ENCODE measurements around the gene ZNF699.
"Not testable (repeated sequence)": the region's sequence is repeated elsewhere in the genome, so short reads cannot be mapped to it uniquely, and the experiment has no call there.

The ZNF699 gene

GRCh38 chr19:9309139-9309973, at the start of gene ZNF699:
TSS of gene ZNF699 (minus strand) at chr19:9309838. CDS start at chr19:9305119, 4,719 bp downstream.
- peak; percentile 98 for DNase-seq (ENCODE audit: low read depth in 2 of 2)

- DNase-seq (ENCODE audit: low read depth in 2 of 2) = no peak
Measured at GRCh38 chr19:9354651-9355050, 45.0 kb upstream of the ZNF699 start.

GRCh38 chr19:9353011-9353410, 43.4 kb upstream of the ZNF699 start:
- no peak for DNase-seq (ENCODE audit: low read depth in 2 of 2)

GRCh38 chr19:9352505-9352904, 42.9 kb upstream of the ZNF699 start:
- DNase-seq (ENCODE audit: low read depth in 2 of 2) = no peak

DNA sequence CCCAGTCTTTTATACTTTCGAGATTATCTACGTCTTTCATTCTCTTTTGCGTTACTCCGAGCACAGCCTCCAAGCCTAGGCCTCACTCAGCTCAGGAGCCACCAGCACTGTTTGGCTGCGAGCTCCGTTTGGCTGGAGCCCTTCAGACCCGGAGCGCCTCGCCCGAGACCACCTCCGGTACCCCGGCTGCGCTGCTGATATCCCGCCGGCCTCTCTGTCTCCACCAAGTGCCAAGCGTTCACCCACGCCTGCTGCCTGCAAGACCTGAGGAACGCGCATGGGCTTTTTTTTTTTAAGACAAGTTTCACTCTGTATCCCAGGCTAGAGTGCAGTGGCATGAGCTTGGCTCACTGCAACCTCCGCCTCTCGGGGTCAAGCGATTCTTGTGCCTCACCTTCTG, 39.0 kb upstream of the ZNF699 start:
- DNase-seq (ENCODE audit: low read depth in 2 of 2) = no peak

DNA sequence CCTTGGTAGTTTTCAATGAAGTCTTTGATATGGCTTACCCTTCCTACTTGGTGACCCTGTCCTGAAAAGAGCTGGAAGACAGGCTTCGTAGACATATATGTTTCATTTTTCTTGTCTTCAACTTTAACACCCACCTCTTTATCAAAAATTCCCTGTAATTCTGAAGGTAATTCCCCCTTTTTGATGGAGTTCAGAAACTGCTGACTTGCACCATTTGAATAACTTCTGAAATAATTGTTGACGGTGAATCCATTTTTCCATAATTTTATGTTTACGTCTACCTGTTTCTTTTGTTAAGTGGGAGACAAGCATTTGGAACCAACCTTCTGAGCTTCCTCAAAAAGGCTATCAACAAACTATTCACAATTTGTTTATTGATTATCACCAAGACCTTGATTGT, 38.6 kb upstream of the ZNF699 start:
- DNase-seq (ENCODE audit: low read depth in 2 of 2) = no peak

DNA sequence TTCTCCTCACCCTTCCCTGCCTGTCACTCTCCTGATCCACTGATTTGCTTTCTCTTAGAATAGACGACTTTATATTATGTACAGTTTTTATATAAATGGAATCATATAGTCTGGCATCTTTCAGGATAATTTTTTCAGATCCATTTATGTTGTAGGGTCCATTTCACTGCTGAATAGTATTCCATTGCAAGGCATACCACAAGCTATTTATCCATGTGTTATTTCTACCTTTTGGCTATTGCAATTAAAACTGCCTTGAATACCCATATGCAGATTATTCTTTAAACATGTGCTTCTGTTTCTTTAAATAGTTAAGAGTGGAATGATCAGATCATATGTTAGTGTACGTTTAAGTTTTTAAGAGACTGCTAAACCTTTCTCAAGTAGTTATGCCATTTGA, 35.4 kb upstream of the ZNF699 start:
- DNase-seq (ENCODE audit: low read depth in 2 of 2) = no peak

- no peak for DNase-seq (ENCODE audit: low read depth in 2 of 2)
Measured at GRCh38 chr19:9342610-9343304, 33.1 kb upstream of the ZNF699 start.

DNA sequence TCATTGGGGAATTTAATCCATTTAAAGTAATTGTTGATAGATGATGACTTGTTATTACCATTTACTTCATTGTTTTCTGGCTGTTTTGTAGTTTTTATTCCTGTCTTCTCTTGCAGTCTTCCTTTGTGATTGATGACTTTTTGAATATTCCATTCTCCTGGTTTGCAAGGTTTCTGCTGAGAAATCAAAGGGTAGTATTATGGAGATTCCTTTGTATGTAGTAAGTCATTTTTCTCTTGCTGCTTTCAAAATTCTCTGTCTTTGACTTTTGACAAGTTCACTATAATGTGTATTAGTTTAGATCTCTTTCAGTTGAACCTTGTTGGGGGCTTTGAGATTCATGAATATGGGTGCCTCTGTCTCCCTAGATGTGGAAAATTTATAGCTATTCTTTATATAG, 20.4 kb upstream of the ZNF699 start:
- no peak for DNase-seq (ENCODE audit: low read depth in 2 of 2)

- no peak for DNase-seq (ENCODE audit: low read depth in 2 of 2)
Measured at GRCh38 chr19:9324584-9324962, 14.9 kb upstream of the ZNF699 start.

DNA sequence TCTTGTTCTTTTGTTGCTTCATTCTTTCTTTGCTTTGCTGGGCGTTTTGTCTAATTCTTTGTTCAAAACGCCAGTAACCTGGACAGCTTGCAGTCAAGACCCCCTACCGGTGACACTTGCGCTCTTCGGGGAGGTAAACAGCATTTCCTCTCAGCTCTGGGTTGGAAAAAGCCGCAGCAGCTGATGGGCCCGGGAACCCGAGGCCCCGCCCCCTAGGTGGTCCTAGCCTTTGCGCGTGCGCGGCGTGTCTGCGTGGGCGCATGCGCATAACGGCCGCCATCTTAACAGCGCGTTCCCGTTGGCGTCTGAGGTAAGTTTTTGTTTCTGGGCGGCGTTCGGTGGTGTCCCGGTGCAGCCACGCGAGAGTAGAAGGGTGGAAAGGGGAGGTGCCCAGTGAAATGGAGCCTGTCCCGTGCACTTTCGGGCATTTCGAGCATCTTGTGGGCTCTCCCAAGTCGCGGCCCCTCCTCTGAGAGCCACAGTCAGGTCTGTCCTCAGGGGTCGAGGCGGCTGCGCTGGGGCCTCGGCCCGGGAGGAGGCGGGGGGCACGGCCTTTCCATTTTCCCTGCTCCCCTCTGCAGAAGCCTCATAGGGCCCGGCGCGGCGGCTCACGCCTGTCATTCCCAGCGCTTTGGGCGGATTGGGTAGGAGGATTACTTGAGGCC, 14.4 kb upstream of the ZNF699 start, which contains the start of gene ZNF559:
ZNF559 (plus strand) TSS at position 261 of the 665 bp plus-strand sequence. CDS start 14,371 bp downstream, outside the sequence.
- peak; percentile 89 to 92 for DNase-seq (ENCODE audit: low read depth in 2 of 2)

GRCh38 chr19:9323557-9323918, 13.9 kb upstream of the ZNF699 start:
- peak; percentile 16 to 28 for DNase-seq (ENCODE audit: low read depth in 2 of 2)

GRCh38 chr19:9322201-9322600, 12.6 kb upstream of the ZNF699 start:
- not testable (repeated sequence) for DNase-seq (ENCODE audit: low read depth in 2 of 2)

GRCh38 chr19:9321756-9322155, 12.1 kb upstream of the ZNF699 start:
- not testable (repeated sequence) for DNase-seq (ENCODE audit: low read depth in 2 of 2)

DNA sequence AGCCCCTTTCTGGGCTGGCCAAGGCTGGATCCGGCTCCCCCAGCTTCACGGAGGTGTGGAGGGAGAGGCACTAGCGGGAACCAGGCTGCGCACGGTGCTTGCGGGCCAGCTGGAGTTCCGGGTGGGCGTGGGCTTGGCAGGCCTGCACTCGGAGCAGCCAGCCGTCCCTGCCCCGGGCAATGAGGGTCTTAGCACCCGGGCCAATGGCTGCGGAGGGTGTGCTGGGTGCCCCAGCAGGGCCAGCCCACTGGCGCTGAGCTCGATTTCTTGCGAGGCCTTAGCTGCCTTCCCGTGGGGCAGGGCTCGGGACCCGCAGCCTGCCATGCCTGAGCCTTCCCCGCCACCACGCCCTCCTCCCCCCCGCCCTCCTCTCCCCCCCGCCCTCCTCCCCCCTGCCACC, 11.7 kb upstream of the ZNF699 start:
- no peak for DNase-seq (ENCODE audit: low read depth in 2 of 2)

DNA sequence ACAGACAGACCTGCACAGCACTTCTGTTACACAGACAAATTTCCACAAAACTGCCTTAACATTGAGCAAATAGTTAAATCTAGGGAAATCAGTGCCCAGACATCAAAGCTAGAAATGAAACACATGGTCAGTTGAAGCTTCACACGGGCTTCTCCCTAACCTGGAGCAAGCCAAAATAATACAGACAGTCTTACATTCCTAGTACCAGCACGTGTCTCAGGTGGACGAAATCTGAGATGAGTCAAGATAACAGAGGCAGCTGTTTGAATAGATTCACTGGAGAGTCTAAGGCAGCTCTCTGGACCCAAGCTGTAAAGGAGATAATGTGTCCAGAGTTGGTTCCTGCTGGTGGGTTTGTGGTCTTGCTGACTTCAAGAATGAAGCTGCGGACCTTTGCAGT, 4.1 kb upstream of the ZNF699 start:
- DNase-seq (ENCODE audit: low read depth in 2 of 2) = no peak

DNA sequence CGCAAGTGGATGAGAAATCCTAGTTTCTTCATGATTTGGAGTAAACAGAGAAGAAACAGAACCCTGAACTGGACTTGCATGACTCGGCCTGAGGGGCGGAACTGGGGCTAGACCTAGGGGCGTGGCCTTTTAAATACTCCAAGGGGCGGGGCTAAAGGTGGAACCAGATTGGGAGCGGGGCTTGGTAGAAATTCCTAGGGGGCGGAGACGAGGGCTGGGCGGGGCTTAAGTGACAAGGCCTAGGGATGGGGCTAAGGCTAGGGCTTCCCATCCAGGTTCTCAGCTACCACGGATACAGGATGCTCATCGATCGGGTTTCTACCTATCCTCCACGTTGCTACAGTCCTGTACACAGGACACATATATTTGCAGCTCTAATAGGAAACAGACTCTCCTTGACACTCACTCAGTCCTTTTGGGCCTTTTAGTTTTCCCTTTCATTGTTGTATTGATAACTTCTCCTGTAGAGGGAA, 372 bp upstream of the ZNF699 start:
- peak; percentile 63 to 72 for DNase-seq (ENCODE audit: low read depth in 2 of 2)

DNA sequence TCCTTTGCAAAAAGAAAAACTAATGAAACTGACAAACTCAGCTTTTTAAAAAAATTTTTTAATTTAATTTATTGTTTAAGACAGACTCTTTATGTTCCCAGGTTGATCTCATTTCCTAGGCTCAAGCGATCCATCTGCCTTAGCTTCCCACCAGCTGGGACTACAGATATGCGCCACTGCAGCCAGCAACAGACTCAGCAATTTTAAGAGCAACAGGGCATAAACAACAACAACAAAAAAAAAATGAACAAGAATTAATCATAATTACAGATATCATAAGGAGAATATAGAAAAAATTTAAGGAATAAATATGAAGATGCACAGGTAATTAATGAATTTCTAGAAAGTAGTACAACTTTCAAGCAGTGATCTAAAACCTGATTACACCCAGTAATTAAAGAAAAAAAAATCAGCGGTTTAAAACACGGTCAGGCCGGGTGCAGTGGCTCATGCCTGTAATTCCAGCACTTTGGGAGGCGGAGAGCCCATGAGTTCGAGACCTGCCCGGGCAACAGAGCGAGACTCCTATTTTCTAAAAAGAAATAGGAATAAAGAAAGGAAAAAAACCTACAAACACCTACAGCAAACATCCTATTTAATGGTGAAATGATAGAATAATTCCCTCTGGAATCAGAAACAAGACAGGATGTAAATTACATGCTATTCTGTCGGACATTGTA, 1.4 kb downstream of the ZNF699 start:
- no peak for DNase-seq (ENCODE audit: low read depth in 2 of 2)

GRCh38 chr19:9306443-9306842, 3.2 kb downstream of the ZNF699 start:
- no peak for DNase-seq (ENCODE audit: low read depth in 2 of 2)

DNA sequence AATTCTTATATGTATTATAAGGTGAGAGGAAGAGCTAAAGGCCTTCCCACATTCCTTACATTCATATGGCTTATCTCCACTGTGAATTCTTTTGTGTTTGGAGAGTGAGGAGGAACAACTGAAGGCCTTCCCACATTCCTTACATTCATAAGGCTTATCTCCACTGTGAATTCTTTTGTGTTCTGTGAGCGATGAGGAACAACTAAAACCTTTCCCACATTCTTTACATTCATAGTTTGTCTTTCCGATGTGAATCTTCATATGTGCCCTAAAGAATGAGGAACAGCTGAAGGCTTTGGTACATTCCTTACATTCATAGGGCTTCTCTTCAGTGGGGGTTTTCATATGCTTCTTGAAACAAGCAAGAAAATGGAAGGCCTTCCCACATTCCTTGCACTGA, 13.3 kb downstream of the ZNF699 start:
- DNase-seq (ENCODE audit: low read depth in 2 of 2) = no peak

- DNase-seq (ENCODE audit: low read depth in 2 of 2) = no peak
Measured at GRCh38 chr19:9295411-9295849, 14.2 kb downstream of the ZNF699 start.

Measured in stimulated activated CD8-positive, alpha-beta memory T cell treated with anti-CD3 and anti-CD28 coated beads, Interleukin-15, amount 100 ng/mL, for 48 hours (primary cell).